Stimulated activated CD8-positive, alpha-beta memory T cell treated with anti-CD3 and anti-CD28 coated beads, Interleukin-7, amount 100 ng/mL, for 1 hour (primary cell): ENCODE data around the gene PLA2G12B.
"Not testable (repeated sequence)": the region's sequence is repeated elsewhere in the genome, so short reads cannot be mapped to it uniquely, and the experiment has no call there.

Experiments
- DNase-seq, 2 donors: peaks; one replicate each; pipeline ENCODE4 v3.0.0-alpha.2; 2020; ENCODE audit warnings: low read depth in 2 of 2

Gene PLA2G12B

GRCh38 chr10:72935361-72935760 lies 19.2 kb downstream of the PLA2G12B start:
- DNase-seq = no peak

- DNase-seq = no peak
Measured at GRCh38 chr10:72932259-72933015, 22.2 kb downstream of the PLA2G12B start.

- DNase-seq = no peak
Measured at GRCh38 chr10:72930276-72930675, 24.3 kb downstream of the PLA2G12B start.

- no peak for DNase-seq
Measured at GRCh38 chr10:72928798-72929197, 25.8 kb downstream of the PLA2G12B start.

GRCh38 chr10:72927485-72927884 lies 27.1 kb downstream of the PLA2G12B start:
- DNase-seq = no peak

GRCh38 chr10:72925951-72926465 lies 28.6 kb downstream of the PLA2G12B start:
- DNase-seq = no peak

- no peak for DNase-seq
Measured at GRCh38 chr10:72924351-72924750, 30.3 kb downstream of the PLA2G12B start.

- not testable (repeated sequence) for DNase-seq
Measured at GRCh38 chr10:72921147-72921683, 33.4 kb downstream of the PLA2G12B start.

- DNase-seq = no peak
Measured at GRCh38 chr10:72918352-72918751, 36.3 kb downstream of the PLA2G12B start.

GRCh38 chr10:72917803-72918332 lies 36.7 kb downstream of the PLA2G12B start:
- DNase-seq = not testable (repeated sequence)

GRCh38 chr10:72917201-72917600 lies 37.4 kb downstream of the PLA2G12B start:
- DNase-seq = not testable (repeated sequence)

GRCh38 chr10:72913287-72913686 lies 41.3 kb downstream of the PLA2G12B start:
- no peak for DNase-seq

GRCh38 chr10:72912736-72913135 lies 41.9 kb downstream of the PLA2G12B start:
- DNase-seq = no peak

GRCh38 chr10:72911758-72912157 lies 42.8 kb downstream of the PLA2G12B start:
- DNase-seq = no peak

- no peak for DNase-seq
Measured at GRCh38 chr10:72910705-72911104, 43.9 kb downstream of the PLA2G12B start.

GRCh38 chr10:72906446-72906845 lies 48.2 kb downstream of the PLA2G12B start:
- DNase-seq = no peak

GRCh38 chr10:72904806-72905205 lies 49.8 kb downstream of the PLA2G12B start:
- DNase-seq = no peak

GRCh38 chr10:72903941-72904446 lies 50.6 kb downstream of the PLA2G12B start:
- DNase-seq = not testable (repeated sequence)

- DNase-seq = no peak
Measured at GRCh38 chr10:72899545-72899944, 55.1 kb downstream of the PLA2G12B start.

- no peak for DNase-seq
Measured at GRCh38 chr10:72898616-72899015, 56.0 kb downstream of the PLA2G12B start.

- no peak for DNase-seq
Measured at GRCh38 chr10:72895236-72895850, 59.3 kb downstream of the PLA2G12B start.

- DNase-seq = no peak
Measured at GRCh38 chr10:72893136-72893798, 61.3 kb downstream of the PLA2G12B start, which contains the start of gene OIT3. OIT3 (plus strand) TSS chr10:72893739; CDS start chr10:72893799, 60 bp downstream.
